Inferior parietal cortex (tissue), 1 donor: Measurements from ENCODE around the gene BPHL.
"Not testable (repeated sequence)": the region's sequence is repeated elsewhere in the genome, so short reads cannot be mapped to it uniquely, and the experiment has no call there.

Experiments
- DNase-seq: peaks from one replicate; pipeline ENCODE4 v3.0.0-alpha.2; 2016; ENCODE audit errors: extremely low spot score

Gene BPHL

DNA sequence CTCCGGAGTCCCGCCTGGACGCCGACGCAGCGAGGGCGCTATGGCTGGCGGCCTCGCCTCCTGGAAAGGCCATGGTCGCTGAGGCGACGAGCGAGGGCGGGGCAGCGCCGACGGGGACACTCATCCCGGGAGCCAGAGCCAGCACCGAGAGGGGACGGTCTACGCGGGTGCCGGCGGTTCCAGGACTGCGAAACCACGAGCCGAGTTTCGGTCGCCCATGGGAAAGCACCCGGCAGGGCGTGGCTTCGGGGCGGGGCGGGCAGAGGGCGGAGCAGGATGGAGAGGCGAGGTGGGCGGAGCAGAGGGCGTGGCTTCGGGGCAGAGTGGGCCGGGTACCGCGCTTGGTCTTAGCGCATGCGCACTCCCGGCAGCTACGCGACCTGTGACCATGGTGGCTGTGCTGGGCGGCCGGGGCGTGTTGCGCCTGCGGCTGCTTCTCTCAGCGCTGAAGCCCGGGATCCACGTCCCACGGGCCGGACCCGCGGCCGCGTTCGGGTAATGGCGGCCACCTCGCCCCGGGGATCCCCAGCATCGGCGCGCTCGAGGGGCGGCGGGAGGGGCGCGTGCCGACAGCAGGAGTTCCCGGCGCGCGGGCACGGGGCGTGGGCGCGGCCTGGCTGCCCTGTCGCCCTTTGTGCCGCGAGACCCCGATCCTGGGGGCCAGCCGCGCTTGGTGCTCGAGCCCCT, at the start of gene BPHL:
Gene BPHL (plus strand): TSS at position 359 of the 687 bp plus-strand sequence. CDS start 30 bp downstream, at position 389.
- peak; percentile 91 for DNase-seq

DNA sequence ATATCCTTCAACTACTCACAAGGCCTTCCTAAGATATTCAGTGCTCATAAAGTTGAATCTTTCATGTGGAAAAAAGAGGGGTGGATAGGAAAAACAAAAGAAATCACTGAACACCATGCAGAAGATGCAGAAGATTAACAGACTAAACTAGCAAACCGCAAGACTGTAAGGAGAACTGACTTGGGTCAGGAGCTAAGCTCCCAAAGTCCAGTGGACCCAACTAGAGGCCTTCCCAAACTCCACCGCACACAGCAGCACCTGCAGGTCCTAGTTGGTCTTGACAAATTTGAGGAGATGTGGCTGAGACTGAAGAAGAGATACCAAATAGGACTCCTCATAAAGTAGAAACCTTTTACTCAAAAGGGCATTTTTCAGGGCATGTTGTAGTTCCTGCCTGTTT, 46.9 kb upstream of the BPHL start:
- DNase-seq, result no peak

DNA sequence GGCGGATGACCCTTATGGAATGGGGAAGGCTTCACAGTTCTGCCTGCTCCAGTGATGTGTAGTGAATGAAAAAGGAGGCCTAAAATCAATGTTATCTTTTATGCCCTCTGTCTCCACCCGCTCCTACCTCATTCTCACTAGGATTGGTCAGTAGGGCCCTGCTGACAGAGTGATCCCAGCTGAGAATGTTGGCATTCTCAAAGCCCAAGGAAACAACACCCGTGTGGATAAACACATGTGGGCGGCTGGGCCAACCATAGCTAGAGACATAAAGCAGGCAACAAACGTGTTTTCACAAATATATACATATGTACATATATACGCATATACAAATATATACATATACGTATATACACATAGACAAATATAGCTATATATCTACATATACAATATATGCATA, 45.7 kb upstream of the BPHL start:
- DNase-seq, result no peak

DNA sequence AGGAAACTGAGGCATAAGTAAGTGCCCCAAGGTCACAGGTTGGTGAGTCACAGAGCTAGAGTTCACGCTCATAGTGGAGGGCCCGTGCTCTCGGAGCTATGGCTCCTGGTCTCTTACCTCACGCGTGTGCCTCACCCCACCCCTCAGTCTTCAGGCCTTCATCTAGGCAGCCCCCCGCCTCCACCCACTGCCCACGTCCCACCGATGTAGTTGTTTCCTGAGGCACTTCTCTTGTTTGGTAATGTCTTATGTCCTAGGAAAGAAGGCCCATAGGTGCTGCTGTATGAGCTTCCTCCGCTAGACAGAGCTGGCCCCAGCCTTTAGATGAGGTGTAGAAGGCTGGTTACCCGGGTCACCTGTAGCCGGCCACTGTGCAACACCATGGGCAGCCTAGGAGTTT, 45.1 kb upstream of the BPHL start:
- no peak for DNase-seq

DNA sequence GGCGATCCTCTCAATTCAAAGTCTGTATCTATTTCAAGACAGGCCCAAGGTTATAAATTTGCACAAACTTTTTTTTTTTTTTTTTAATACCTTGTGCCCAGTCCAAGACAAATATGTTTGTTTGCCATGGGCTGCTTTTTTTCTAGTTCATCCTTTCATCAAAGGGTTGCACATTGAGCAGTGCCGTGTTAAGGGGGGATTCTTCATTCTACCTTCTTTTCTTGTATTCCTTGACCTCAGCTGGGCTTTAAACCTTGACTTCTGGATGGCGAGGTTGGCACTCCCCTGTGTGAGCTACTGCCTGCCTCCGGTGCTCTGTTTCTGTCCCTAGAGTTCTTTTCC, 42.8 kb upstream of the BPHL start:
- no peak for DNase-seq

DNA sequence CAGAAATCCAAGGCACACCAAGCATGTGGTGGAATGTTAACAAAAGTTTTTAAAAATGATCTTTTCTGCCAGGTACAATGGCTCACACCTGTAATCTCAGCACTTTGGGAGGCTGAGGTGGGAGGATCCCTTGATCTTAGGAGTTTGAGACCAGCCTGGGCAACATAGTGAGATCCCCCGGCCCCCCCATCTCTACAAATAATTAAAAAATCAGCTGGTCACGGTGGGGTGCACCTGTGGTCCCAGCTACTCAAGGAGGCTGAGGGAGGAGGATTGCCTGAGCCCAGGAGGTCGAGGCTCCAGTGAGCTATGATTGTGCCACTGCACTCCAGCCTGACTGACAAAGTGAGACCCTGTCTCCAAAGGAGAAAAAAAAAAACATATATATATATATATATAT, 42.2 kb upstream of the BPHL start:
- DNase-seq, result no peak

DNA sequence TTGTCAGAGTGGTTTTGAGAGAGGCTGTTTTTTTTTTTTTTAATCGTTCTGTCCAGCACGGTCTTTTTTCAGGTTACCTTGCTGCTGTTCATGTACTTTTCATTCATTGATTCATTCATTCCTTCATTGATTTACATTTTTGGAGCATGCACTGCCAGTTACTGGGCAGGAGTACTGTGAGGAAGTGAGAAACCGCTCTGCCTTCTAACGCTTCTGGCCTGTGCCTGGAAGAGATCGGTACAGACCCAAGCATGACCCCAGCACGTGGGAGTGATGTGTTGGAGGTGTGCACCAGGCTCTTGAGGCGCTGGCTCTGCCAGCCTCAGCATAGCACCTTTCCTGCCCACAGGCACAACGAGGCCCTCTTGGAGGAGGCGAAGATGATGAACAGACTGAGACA, 41.1 kb upstream of the BPHL start:
- DNase-seq, result no peak

DNA sequence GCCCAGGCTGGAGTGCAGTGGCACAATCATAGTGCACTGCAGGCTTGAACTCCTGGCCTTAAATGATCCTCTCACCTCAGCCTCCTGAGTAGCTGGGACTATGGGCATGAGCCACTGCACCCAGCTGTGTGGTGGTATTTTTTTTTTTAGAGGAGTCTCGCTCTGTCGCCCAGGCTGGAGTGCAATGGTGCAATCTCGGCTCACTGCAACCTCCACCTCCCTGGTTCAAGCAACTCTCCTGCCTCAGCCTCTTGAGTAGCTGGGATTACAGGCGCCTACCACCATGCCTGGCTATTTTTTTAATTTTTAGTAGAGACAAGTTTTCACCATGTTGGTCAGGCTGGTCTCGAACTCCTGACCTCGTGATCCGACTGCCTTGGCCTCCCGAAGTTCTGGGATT, 39.6 kb upstream of the BPHL start:
- not testable (repeated sequence) for DNase-seq

DNA sequence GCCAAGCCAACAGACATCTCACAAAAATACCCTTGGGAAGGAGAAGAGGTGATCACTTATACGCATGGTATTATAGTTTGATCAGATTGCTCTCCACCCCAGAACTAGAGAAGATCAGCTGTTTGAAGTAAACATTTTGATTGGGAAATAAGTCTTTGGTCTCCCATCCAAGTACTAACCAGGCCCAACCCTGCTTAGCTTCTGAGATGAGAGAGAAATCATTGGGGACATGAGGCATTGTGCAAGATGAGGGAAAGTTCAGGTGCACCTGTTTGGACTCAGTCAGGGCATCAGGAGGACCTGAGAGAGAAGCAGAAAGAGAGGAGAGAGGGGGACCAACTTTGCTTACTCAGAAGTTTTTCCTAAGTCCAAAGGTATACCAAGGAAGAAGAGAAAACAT, 38.8 kb upstream of the BPHL start:
- no peak for DNase-seq

DNA sequence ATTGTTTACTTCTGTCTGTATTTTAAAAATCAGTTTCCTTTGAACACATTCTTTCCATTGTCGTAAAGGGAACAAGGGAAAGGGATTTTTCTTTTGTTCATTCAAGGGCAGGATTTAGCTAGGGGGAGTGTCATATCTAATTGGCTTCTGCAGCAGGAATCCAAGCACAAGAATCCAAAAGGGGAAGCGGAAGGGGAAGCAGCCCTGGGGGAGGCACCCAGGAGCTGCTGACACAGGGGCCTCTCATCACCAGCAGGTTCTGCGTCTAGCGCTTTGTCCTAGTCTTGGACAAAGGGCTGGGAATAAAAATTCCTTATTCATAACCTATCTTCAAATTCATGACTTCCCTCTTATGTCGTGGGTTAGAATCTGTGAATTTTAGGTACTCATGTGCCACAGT, 36.6 kb upstream of the BPHL start:
- no peak for DNase-seq

DNA sequence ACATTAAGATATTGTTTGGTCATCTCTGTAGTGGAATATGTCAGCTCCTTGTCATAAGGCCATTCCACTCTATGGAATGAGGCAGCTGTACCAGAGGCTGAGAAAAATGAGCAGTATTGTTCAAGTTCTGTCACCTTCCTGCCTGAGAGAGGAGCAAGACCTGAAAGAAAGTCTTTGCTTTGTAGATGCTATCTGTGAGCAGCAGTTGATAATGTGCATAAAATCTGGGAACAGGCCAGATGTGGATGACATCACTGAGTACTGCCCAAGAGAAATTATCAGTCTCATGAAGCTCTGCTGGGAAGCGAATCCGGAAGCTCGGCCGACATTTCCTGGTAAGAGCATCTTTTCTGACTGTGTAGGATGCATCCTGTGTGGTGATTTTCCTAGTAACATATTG, 33.4 kb upstream of the BPHL start:
- DNase-seq, result no peak

DNA sequence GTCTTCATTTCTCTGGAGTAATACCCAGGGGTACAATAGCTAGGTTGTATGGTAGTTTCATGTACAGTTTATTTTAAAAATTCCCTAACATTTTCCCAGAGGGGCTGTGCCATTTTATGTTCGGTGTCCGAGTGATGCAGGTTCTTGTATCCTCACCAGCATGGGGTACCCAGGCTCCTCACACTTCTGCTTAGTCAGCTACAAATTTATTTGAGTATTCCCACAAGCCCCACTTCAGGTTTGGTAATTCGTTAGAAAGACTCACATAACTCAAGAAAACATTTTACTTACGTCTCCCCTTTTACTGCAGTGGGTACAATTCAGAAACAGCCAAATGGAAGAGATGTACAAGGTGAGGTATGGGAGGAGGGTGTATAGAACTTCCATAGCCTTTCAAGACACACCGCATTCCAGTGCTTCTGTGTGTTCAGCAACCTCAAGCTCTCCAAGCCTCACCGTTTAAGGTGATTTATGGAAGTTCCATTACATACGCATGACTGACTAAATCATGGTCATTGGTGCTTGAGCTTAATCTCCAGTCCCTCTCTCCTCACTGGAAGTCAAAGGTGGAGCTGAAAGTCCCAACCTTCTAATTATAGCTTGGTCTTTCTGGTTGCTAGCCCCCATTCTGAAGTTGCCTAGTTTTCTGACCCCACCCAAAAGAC, 32.1 kb upstream of the BPHL start:
- DNase-seq, result no peak

DNA sequence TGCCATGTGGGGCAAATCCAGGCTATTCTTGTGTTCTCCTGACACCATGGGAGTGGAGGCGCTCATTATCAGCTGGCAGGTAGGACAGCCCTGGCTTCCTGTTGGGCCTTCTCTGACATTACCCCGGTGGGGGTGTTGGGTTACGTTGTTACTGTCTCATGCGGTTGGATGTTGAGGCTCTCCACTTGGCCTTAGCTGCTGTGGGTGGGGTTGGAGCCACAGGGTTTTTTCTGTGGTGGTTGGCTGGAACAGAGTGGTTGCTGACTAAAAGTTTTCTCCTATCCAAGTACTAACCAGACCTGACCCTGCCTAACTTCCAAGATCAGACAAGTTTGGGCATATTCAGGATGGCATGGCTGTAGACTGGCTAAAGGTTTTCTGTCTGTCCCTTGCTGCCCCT, 30.1 kb upstream of the BPHL start:
- DNase-seq, result no peak

DNA sequence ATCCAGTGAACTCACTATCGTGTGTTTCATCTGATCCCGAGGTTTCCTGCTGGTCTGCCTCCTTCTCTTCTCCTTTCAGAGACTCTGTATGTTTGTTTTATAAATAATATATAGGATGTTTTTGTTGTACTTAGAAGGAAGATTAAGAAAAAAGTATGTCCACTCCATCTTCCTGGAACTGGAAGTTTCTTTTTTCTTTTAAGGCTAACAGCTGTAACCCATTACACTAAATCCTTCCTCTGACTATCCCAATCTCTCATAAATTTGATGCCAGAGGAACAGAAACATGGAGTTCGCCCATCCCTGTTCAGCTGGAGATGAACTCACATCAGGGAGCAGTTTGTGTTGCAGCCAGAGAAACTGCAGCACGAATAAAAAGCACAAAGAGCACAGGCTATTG, 29.5 kb upstream of the BPHL start:
- no peak for DNase-seq

DNA sequence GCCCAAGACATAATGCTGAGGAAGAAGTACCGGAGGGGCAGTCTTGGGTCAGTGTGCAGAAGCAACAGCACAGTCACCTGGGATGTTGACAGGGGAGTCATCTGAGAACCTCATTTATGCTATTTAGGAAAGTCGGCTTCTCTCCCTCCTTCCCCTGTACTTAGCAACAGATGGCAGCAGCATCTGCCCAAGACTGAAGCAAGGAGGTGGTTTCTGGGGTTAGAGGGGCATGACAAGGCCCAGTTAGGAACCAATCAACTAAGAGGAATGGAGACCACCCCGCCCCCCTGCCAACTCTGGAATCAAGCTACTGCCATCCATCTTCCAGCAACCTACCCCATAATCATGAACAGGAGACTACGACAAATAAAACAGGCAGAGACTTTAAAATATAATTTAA, 28.5 kb upstream of the BPHL start:
- DNase-seq, result no peak

DNA sequence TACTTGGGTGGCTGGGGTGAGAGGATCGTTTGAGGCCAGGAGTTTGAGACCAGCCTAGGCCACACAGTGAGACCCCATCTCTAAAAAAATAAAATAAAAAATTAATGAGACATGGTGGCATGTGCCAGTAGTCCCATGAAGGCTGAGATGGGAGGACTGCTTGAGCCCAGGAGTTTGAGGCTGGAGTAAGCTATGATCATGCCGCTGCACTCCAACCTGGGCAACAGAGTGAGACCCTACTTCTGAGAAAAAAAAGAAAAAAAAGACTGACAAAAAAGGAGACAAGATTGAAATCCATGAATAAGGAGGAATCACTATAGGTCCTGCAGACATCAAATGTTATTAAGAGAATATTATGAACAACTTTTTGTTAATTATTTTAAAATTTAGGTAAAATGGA, 23.7 kb upstream of the BPHL start:
- no peak for DNase-seq

DNA sequence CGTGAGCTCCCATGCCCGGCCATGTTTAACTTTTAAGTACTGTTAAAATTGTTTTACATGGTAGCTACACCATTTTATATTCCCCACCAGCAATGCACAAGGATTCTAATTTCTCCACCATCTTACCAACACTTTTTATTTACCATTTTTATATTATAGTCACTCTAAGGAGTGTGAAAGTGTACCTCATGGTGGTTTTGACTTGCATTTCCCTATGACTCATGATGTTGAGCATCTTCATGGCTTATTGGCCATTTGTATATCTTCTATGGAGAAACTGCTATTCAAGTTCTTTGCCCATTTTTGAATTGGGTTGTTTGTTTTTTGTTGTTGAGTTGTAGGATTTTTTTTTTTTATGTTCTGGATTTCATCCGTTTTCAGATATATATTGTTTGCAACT, 15.6 kb upstream of the BPHL start:
- no peak for DNase-seq

DNA sequence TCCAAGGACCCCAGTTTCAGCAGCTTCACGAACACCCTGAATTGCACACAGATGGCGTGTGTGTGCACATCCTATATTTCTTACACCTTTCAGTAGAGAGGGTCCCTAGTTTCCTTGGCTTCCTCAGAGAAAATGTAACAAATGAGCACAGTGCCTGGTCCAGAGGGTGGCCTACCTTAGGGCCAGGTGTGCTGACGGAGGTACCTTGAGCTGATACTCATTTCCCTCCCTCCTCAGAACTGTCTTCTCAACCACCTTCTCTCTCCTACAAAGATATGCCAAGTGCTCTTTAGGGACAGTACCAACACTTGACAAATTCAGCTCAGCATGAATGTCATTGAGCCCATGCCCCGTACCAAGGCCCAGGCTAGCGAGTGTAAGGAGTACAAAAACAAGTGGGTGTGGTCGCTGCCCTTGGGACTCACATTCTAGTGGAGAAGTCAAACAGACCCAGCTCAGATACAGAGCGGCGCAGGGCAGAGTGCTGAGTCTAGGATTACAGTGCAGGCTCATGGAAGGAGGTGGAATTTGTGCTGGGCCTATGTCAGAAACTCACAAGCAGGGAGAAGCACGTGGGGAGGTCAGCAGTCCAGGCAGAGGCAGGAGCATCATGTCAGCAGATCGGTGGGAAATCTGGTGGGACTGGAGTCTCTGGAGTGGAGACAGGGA, 9.6 kb upstream of the BPHL start:
- DNase-seq, result no peak

DNA sequence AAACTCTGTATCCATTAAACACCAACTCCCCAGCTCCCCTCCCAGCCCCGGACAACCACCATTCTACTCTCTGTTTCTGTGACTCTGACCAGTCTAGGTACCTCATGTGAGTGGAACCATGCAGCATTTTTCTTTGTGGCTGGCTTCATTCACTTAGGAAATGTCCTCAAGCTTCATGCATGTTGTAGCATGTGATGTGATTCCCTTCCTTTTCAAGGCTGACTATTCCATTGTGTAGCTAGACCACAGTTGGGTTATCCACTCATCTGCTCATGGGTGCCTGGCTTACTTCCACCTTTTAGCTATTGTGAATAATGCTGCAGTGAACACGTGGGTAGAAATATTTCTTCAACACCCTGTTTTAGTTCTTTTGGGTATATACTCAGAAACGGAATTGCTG, 8.8 kb upstream of the BPHL start:
- DNase-seq, result no peak

DNA sequence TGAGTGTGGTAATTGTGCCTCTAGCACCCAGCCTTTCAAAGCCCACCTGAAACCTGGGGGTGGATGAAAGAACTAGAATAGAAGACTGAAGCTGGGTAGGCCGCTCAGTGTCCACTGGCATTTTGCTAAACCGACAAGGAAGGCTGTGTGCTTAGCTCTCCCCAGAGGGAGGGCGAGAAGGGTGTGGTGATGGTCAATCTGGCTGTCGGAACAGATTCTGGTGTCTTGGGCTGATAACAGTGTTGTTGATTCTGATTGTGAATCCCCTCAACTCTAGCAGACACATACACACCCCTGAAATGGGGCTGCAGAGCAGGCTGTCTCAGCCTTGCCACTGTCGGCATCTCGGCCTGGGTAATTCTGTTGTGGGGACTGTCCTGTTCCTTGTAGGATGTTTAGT, 4.1 kb upstream of the BPHL start:
- DNase-seq, result no peak

DNA sequence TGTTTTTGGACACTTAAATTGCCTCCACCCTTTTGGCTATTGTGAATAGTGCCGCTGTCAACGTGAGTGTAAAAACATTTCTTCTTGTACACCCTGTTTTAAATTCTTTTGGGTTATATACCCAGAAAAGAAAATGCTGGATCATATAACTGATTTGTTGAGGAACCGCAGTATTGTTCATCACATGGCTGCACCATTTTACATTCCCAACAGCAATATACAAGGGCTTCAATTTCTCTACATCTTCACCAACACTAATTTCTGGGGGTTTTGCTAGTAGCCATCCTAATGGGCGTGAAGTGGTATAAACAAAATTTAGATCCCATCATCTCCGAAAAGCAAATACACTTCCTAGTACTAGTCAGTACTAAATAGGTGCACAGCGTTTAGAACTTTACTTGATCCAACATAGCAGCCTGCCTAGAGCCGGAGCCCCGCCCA, 579 bp upstream of the BPHL start:
- no peak for DNase-seq

DNA sequence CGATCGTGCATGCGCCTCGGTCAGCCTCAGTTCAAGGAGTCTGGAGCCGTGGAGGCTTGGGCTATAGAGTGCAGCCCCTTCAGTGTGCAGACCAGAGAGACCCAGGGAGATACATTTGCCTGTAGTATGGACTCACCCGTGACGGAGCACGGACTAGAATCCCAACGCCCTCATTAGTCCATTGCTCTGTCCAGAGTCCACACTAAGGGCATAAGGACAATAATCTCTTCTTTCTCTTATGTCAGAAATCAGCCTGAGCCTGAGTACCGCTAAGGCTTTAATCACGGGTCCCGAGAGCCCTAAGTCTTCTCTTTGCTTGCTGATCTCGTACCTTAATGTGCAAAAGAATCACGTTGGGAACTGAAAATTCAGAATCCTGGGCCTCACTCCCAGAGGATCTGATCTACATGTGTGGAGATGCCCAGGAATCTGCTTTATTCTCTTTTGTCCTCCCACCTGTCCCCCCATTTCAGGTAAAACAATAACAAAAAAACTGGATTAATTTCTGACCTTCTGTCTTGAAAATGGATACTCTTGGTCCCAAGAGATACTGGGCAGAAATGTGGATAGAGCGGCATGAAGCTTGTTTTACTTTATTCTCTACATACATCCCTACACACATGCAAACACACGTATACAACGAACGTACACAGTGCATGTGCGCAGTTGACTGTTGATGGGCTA, 671 bp downstream of the BPHL start:
- peak; percentile 25 for DNase-seq

DNA sequence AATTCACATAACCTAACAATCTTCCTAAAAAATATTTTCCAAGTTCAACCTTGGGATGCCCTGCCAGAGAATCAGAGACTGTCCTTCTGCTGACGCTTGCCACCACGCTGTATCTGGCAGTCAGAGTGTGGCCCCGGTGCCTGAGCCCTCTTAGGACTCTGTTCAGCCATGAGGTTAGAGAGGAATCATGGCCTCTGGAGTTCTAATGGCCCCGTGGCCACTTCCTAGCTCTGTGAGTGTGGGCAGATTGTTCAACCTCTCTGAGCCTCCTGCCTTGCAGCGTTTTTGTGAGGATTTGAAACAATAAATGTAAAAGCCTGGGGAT, 2.2 kb downstream of the BPHL start:
- no peak for DNase-seq
